GM19372 (cell line): ENCODE data around the gene RMC1.
"Not testable (repeated sequence)": the region's sequence is repeated elsewhere in the genome, so short reads cannot be mapped to it uniquely, and the experiment has no call there.

ENCODE experiments used
- ATAC-seq: cut with Tn5 transposase; IDR thresholded peaks from one replicate; pipeline ENCODE4 v1.9.1; 2021; ENCODE audit warnings: mild to moderate bottlenecking, low read depth, moderate library complexity; ENCODE audit not compliant: unreplicated experiment

Gene RMC1

GRCh38 chr18:23551978-23552377 is 48.7 kb downstream of the RMC1 start:
- no peak for ATAC-seq

DNA sequence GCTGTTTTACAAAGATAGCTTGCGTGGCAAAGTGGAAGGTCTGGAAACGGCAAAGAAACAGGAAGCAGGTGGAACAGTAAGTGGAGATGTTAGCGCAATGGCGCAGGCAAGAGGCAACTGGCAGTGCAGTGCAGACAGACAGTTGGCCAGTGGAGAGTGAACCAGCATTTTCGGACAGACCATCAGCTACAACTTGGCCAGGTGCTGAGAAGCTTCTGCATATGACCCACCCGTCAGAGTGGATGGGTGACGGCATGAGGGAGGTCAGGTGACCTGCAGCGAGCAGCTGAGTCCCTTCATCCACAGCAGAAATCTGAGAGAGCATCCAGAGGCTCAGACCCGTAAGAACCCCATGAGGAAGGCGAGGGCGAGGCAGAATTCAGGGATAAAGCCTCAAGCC is 49.2 kb downstream of the RMC1 start:
- ATAC-seq: no peak

- no peak for ATAC-seq
Observed at GRCh38 chr18:23553887-23554286, 50.6 kb downstream of the RMC1 start.

GRCh38 chr18:23556145-23556780 is 53.0 kb downstream of the RMC1 start:
- no peak for ATAC-seq

GRCh38 chr18:23557511-23557910 is 54.2 kb downstream of the RMC1 start:
- ATAC-seq: not testable (repeated sequence)

- no peak for ATAC-seq
Observed at GRCh38 chr18:23560186-23560585, 56.9 kb downstream of the RMC1 start.

GRCh38 chr18:23563377-23564043 is 60.2 kb downstream of the RMC1 start:
- ATAC-seq: no peak

DNA sequence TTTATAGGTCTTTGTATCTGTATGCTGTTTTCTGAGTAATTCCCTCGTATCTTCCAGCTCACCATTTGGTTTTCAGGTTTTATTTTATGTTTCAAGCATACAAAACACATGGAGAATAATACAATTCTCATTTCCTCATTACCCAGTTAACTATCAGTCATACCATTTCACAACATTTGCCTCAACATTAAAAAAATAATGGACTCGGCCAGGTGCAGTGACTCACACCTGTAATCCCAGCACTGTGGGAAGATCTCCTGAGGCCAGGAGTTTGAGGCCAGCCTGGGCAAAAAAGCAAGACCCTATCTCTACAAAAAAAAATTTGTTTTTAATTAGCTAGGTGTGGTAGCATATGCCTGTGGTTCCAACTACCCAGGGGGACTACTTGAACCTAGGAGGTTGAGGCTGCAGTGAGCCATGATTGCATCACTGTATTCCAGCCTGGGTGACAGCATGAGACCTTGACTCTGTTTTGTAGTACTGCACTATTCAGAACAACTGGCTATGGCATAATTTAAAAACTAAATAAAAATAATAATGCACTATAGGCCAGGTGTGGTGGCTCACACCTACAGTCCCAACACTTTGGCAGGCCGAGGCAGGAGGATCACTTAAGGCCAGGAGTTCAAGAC is 62.7 kb downstream of the RMC1 start:
- ATAC-seq: no peak

GRCh38 chr18:23567671-23568070 is 64.4 kb downstream of the RMC1 start:
- ATAC-seq: no peak

GRCh38 chr18:23568281-23569138 is 65.2 kb downstream of the RMC1 start:
- ATAC-seq: no peak

DNA sequence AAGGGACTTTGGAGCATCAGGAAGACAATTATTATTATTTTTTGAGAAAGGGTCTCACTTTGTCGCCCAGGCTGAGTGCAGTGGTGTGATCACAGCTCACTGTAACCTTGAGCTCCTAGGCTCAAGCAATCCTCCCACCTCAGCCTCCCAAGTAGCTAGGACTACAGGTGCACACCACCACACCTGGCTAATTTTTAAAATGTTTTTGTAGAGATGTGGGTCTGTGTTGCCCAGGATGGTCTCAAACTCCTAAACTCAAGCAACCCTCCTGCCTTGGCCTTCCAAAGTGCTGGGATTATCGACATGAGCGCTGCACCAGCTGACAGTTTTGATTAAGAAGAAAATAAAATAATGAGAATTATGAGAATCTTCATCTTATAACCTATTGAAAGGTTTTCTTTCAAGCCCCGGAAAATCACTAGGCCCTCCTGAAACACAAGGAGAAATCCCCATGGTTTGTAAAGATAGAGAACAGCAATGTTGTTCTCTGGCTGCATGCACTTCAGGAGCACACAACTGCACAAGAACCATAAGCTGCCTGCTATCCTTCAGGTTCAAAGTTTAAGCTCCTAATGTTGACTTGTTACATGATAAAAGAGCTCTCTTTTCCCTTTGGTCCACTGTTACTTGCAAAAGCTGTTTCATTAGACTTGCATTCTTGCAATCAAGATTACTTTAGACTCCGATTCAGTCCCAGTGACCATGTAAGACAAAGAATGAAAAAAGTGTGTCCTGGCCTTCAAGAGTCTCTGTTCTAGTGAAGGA is 66.2 kb downstream of the RMC1 start:
- no peak for ATAC-seq

DNA sequence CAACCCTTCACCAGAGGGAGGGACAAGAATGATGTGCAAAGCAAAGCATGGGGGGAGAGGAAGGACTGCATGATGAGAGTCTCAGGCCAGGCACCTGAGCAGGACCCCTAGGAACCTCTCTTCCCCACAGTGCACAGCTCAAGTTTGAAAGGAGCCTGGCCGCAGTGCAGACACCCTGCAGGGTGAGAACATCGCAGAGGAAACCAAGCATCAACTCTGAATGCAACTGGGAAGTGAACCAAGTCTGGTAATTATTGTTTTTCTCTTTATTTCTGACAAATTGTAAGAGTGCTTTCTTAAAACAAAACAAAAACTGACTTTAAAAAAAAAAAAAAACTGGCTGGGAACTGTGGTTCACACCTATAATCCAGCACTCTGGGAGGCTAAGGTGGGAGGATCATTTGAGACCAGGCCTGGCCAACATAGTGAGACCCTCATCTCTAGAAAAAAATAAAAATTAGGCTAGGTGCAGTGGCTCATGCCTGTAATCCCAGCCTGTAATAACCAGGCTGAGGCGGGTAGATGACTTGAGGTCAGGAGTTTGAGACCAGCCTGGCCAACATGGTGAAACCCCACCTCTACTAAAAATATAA is 67.7 kb downstream of the RMC1 start:
- no peak for ATAC-seq

- ATAC-seq: no peak
Observed at GRCh38 chr18:23572012-23572411, 68.7 kb downstream of the RMC1 start.

DNA sequence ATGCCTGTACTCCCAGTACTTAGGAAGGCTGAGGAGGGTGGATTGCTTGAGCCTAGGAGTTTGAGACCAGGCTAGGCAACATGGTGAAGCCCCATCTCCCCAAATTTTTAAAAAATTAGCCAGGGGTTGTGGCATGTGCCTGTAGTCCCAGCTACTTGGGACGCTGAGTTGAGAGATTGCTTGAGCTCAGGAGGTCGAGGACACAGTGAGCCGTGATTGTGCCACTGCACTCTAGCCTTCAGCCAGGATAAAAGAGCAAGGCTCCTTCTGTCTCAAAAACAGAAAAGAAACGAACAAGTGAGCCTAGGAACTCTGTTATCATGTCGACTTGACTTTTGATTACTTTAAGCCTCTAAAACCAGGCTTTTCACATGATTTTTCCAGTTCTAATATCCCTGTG is 69.3 kb downstream of the RMC1 start:
- no peak for ATAC-seq

- ATAC-seq: no peak
Observed at GRCh38 chr18:23573020-23573419, 69.7 kb downstream of the RMC1 start.

DNA sequence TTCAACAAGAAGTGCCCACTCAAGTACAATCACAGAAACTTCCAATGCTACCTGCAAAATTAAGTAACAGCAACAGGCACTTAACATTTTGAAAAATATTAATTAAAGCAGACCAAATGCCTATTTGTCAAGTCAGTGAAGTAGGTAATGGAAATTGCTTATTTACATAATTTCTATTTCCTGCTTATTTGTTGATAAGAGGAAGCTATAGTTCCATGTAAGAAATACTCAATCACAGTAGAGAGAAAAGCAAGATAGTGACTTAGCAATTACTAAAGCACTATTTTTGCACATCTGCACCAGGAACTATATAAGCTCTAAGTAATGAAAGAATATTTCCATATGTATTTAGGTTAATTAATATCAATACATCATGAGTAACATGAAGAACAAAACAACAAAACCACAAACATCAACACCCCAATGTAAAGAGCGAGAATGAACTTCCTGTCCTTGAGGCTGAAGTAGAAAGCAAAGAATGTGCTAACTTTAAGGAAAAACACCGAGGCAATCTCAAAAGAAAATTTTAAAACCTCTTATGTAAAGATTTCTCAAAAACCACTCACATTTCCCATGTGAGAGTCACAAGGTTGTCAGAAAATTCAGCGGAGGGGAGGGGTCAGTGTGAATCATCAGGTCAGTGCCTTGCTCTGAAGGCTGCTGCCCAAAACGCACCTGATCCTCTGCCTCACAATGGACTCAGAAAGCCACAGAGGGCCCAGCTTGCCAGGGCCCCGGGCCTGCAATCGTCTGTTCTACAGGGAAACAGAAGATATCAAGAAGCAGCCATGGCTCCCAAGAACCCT is 70.5 kb downstream of the RMC1 start:
- no peak for ATAC-seq

GRCh38 chr18:23574611-23575308 is 71.4 kb downstream of the RMC1 start:
- no peak for ATAC-seq

DNA sequence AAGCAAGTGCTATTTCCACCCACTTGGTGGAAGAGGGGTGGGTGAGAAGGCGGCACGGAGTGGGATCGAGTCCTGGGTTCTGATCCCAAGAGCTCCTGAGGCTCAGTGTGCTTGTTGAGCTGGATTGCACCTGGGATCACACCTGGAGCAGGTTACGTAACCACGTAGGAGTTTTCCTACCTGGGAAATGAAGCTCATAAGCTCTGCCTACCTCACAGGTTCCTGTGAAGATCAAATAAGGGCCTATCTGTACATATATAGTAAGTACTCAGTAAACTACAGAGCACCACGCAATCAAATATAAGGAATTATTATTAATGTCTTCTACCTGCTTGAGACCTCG is 72.0 kb downstream of the RMC1 start:
- ATAC-seq: no peak

GRCh38 chr18:23577521-23577920 is 74.2 kb downstream of the RMC1 start:
- ATAC-seq: not testable (repeated sequence)
